Activated CD4-positive, alpha-beta T cell treated with anti-CD3 and anti-CD28 coated beads for 24 hours (primary cell): ENCODE results near the gene IFI16.

Source experiments
- DNase-seq, 2 donors: peaks; one replicate each; pipeline ENCODE4 v3.0.0-alpha.2; 2020; ENCODE audit warnings: low read depth in 2 of 2

The IFI16 gene

GRCh38 chr1:159065106-159065505 lies 55.4 kb downstream of the IFI16 start:
- DNase-seq: no peak

- DNase-seq: no peak
These were observed 56.4 kb downstream of the IFI16 start for GRCh38 chr1:159066108-159066507.

GRCh38 chr1:159067699-159068621 lies 58.3 kb downstream of the IFI16 start:
- no peak for DNase-seq

GRCh38 chr1:159068886-159069285 lies 59.2 kb downstream of the IFI16 start:
- no peak for DNase-seq

GRCh38 chr1:159071970-159072582 lies 62.4 kb downstream of the IFI16 start:
- DNase-seq: no peak

- peak; percentile 35 to 38 for DNase-seq
These were observed 66.9 kb downstream of the IFI16 start, which contains the start of gene AIM2 for GRCh38 chr1:159076438-159077119. AIM2 (minus strand) TSS chr1:159076766; CDS start chr1:159073499, 3,267 bp downstream.

- peak; percentile 96 to 98 for DNase-seq
These were observed 67.6 kb downstream of the IFI16 start for GRCh38 chr1:159077120-159077961.

- DNase-seq: no peak
These were observed 69.8 kb downstream of the IFI16 start for GRCh38 chr1:159079525-159079924.

- no peak for DNase-seq
These were observed 71.9 kb downstream of the IFI16 start for GRCh38 chr1:159081626-159082025.

- no peak for DNase-seq
These were observed 73.3 kb downstream of the IFI16 start for GRCh38 chr1:159083013-159083412.

- no peak for DNase-seq
These were observed 74.4 kb downstream of the IFI16 start for GRCh38 chr1:159084152-159084551.

- DNase-seq: no peak
These were observed 75.2 kb downstream of the IFI16 start for GRCh38 chr1:159084867-159085266.

GRCh38 chr1:159088050-159088449 lies 78.3 kb downstream of the IFI16 start:
- DNase-seq: no peak

- no peak for DNase-seq
These were observed 79.0 kb downstream of the IFI16 start for GRCh38 chr1:159088546-159089183.

- DNase-seq: no peak
These were observed 79.6 kb downstream of the IFI16 start for GRCh38 chr1:159089184-159089791.

- DNase-seq: no peak
These were observed 80.8 kb downstream of the IFI16 start for GRCh38 chr1:159090286-159091179.

GRCh38 chr1:159091180-159091560 lies 81.5 kb downstream of the IFI16 start:
- DNase-seq: no peak

GRCh38 chr1:159091607-159092031 lies 81.9 kb downstream of the IFI16 start:
- DNase-seq: no peak

GRCh38 chr1:159092036-159092760 lies 82.5 kb downstream of the IFI16 start:
- DNase-seq: no peak
